ENCODE results near the gene GRAMD2B.

- TF ChIP-seq CTCF (conservative IDR thresholded peaks at IDR 0.05 in 1 of 2, IDR thresholded peaks at IDR 0.05 in 1 of 2; ENCODE audit: extremely low read depth in 1 of 2, insufficient read depth in 1 of 2, low read depth in 1 of 2, low read length in 2 of 2) (no peak), EZH2 (IDR thresholded peaks at IDR 0.05; ENCODE audit: borderline replicate concordance, low read length) (no peak)
Measured at GRCh38 chr5:126471875-126472537, 48.8 kb downstream of the GRAMD2B start.

All from mammary epithelial cell (primary cell).